Heart right ventricle (tissue), 16 donors: ENCODE data around the gene ZSCAN10. TPM values are rescaled to one million over a fixed set of nuclear protein-coding genes. Genes with fewer than 3 reads are reported as not detected.
"Not testable (repeated sequence)": the region's sequence is repeated elsewhere in the genome, so short reads cannot be mapped to it uniquely, and the experiment has no call there.

Experiments
- ATAC-seq, 8 donors: fragments of 200-7000 bp; cut with Tn5 transposase; one replicate each; pipeline ENCODE4 v1.9.1; 2020; ENCODE audit warnings: mild to moderate bottlenecking in 8 of 8, moderate library complexity in 8 of 8, moderate number of reproducible peaks in 1 of 8
- DNase-seq, 2 donors: peaks; one replicate each; pipeline ENCODE4 v3.0.0-alpha.2; 2020
- H3K27ac ChIP-seq, 10 donors: fragments of 200-600 bp; sonication (generic) in 2 of 10; one replicate each; pipeline versions ENCODE4 v1.5.0 to v1.8.0; 2020 to 2022; ENCODE audit warnings: mild to moderate bottlenecking in 3 of 10
- H3K27me3 ChIP-seq, 7 donors: fragments of 200-600 bp; one replicate each; pipeline ENCODE4 v1.8.0; 2021 to 2022; ENCODE audit warnings: mild to moderate bottlenecking in 2 of 7
- H3K36me3 ChIP-seq, 9 donors: fragments of 200-600 bp; sonication (generic) in 1 of 9; one replicate each; pipeline versions ENCODE4 v1.5.0 to v1.8.0; 2020 to 2022; ENCODE audit warnings: mild to moderate bottlenecking in 2 of 9
- H3K4me1 ChIP-seq, 9 donors: fragments of 200-600 bp; sonication (generic) in 1 of 9; one replicate each; pipeline versions ENCODE4 v1.5.0 to v1.8.0; 2020 to 2022; ENCODE audit warnings: mild to moderate bottlenecking in 4 of 9
- H3K4me3 ChIP-seq, 10 donors: fragments of 200-600 bp; sonication (generic) in 2 of 10; one replicate each; pipeline versions ENCODE4 v1.5.0 to v1.8.0; 2020 to 2022; ENCODE audit warnings: mild to moderate bottlenecking in 7 of 10, moderate library complexity in 2 of 10
- H3K9me3 ChIP-seq, 11 donors: fragments of 200-600 bp in 10 of 11; sonication (generic) in 2 of 11; one replicate each; pipeline versions ENCODE4 v1.5.0 to v1.8.0; 2013 to 2022; ENCODE audit warnings: mild to moderate bottlenecking in 2 of 11, control low read depth in 1 of 11, moderate library complexity in 1 of 11
- WGBS, 2 donors: extraction: QIAGEN DNeasy Blood & Tissue Kit; methylation state at CpG; one replicate each; pipeline ENCODE4 v1.1.7; 2013; ENCODE audit warnings: inconsistent platforms in 1 of 2; 5-methylcytosine and 5-hydroxymethylcytosine counted together
- intact Hi-C, 10 donors: fragments of 100-400 bp; cut with DNase I; formaldehyde crosslinking; loops; one replicate each; pipeline versions ENCODE4 v1.11.1 to v1.14.2; 2022
- polyA plus RNA-seq, 2 donors: library from polyadenylated mRNA; stranded (reverse); fragments of 200-250 nt; gene quantifications; one replicate each; pipeline ENCODE4 v1.2.3, GENCODE V29; 2013
- total RNA-seq, 10 donors: library from RNA; stranded (reverse); fragmentation: NEBNext Ultra II Directional in 3 of 10; extraction: Animal tissue kit (Norgen Biotek cat#: 25700) in 3 of 10; gene quantifications; one replicate each; pipeline versions ENCODE4 v1.2.1 to v1.2.4, GENCODE V29; 2021 to 2023
- TF ChIP-seq, protein P1 (sequence below), 9 donors: fragments of 200-600 bp; sonication (generic) in 2 of 9; IDR thresholded peaks; one replicate each; pipeline versions ENCODE4 v1.5.0 to v1.8.0; 2021 to 2022; ENCODE audit warnings: antibody characterized with exemption in 9 of 9, mild to moderate bottlenecking in 5 of 9, moderate library complexity in 1 of 9
- donor health status: Arrhythmogenic right ventricular cardiomyopathy.
- donor health status: ischemic (EF 13 %, LVEDD 7.1; RV severe dilation, severe dysfunction).
- donor health status: healthy with polysubstance abuse.
- donor health status: DM: no; HTN: yes; CAD: no.
- donor health status: DM: no; HTN: no; CAD: no.
- donor health status: ischemic (EF 25% LVEDD 6.9; RV normal size, moderate dysfunction).
- donor health status: ischemic (EF 25% LVEDD 5.7; RV mildly dilated, moderate dysfunction).
- donor health status: healthy.
- donor health status: DM: yes; HTN: yes; CAD: no.
- donor health status: Ischemic cardiomyopathy.
- donor health status: ischemic (EF 35%, LVEDD 5.7; RV mildly dilated, moderate dysfunction).
- donor health status: nonischemic (EF 11% LVEDD 7.7; RV severe dilation, severe dysfunction).
- donor health status: DM: yes; HTN: yes; CAD: no.
- donor health status: PGD.
- donor health status: ischemic (EF 29% LVEDD 5.4; RV normal size, mild dysfunction).
- donor health status: nonischemic (EF 23%, LVEDD 6.1; RV moderate dilation, normal function).

Gene ZSCAN10
- total and polyA plus RNA-seq, 12 donors, result 0.01 to 0.07 TPM; not detected in 10

DNA sequence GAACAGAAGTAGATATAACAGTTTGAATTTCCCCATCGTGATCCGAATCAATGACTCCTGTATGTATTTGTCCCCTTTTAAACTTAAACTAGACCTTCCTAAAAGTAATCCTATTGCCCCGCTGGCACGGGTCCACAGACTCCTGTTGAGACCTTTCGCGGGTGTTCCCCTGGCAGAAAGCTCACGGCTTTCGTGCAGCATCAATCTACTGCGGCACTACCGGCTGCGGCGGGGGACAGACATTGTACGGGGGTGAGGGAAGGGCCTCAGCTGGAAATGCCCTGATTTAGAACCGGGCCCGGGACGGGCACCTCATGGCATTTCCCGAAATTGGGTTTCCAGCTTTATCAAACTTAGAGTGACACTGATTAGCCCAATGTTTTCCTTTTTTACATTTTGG lies 19.1 kb downstream of the ZSCAN10 start:
- TF ChIP-seq, protein P1, sequence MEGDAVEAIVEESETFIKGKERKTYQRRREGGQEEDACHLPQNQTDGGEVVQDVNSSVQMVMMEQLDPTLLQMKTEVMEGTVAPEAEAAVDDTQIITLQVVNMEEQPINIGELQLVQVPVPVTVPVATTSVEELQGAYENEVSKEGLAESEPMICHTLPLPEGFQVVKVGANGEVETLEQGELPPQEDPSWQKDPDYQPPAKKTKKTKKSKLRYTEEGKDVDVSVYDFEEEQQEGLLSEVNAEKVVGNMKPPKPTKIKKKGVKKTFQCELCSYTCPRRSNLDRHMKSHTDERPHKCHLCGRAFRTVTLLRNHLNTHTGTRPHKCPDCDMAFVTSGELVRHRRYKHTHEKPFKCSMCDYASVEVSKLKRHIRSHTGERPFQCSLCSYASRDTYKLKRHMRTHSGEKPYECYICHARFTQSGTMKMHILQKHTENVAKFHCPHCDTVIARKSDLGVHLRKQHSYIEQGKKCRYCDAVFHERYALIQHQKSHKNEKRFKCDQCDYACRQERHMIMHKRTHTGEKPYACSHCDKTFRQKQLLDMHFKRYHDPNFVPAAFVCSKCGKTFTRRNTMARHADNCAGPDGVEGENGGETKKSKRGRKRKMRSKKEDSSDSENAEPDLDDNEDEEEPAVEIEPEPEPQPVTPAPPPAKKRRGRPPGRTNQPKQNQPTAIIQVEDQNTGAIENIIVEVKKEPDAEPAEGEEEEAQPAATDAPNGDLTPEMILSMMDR (IDR thresholded peaks at IDR 0.05), result no peak

DNA sequence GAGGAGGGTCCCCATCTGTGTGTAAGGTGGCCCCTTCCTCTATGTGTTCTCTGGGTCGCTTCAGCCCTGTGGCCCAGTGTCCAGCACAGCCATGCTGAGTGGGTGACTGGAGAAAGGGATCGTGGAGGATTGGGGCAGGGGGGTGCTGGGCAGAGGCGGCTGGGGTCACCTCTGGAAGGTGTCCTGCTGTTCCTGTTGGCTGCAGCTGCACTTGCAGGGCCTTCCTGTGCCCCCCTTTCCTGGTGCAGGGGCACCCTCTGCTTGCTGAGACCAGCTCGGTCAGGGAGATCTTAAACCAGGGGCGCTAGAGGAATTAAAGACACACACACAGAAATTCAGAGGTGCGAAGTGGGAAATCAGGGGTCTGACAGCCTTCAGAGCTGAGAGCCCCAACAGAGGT lies 22.5 kb downstream of the ZSCAN10 start:
- Histone ChIP-seq H3K27me3 (no peaks in the 10 kb centered on the region), H3K4me3 (no peak overlapping the region), H3K36me3 (peaks cover 0 to 35% (median 0%) of the 10 kb centered on the region in 9 donors), H3K9me3 (no peaks in the 10 kb centered on the region), H3K27ac (peak overlapping the region in 1 of 10 donors; percentile 87), H3K4me1 (peaks cover 0 to 20% (median 2%) of the 10 kb centered on the region in 9 donors)
- 67 to 70% methylated on average over 6 of the region's 6 CpGs for WGBS, 2 donors
- TF ChIP-seq, protein P1 (IDR thresholded peaks at IDR 0.05), result no peak
- no peak for DNase-seq
- intact Hi-C loops, result no loop called here
- ATAC-seq, result no peak

More for the DNA sequence above, 19.1 kb downstream of the ZSCAN10 start:
- intact Hi-C loops, result no loop called here
- Histone ChIP-seq H3K27me3 (no peaks in the 10 kb centered on the region), H3K27ac (no peak overlapping the region), H3K4me1 (peaks cover 0 to 15% (median 4%) of the 10 kb centered on the region in 9 donors), H3K9me3 (no peaks in the 10 kb centered on the region), H3K36me3 (peaks cover 0 to 35% (median 0%) of the 10 kb centered on the region in 9 donors), H3K4me3 (no peak overlapping the region)
- ATAC-seq (no peak), DNase-seq (no peak)
- WGBS, 2 donors, result 86 to 92% methylated on average over 17 of the region's 17 CpGs

DNA sequence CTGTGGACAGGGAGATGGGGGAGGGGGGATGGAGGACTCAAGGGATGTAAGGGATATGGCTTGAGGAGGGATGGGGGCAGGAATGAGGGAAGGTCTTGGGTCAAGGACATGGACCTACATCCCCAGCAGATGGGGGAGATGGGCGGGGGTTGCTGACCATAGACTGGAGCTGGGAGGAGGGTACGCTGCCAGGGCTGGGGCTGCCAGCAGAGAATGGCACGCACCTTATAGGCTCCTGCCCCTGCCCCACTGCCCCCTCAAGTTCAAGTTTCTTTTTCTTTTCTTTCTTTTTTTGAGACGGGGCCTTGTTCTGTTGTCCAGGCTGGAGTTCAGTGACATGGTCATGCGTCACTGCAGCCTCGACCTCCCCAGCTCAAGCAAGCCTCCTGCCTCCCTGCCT lies 23.1 kb downstream of the ZSCAN10 start:
- 79 to 94% methylated on average over 6 of the region's 6 CpGs for WGBS, 2 donors
- H3K9me3 ChIP-seq, DNase-seq, H3K27me3 ChIP-seq, H3K4me3 ChIP-seq, intact Hi-C loops: not testable (repeated sequence)
- Histone ChIP-seq H3K27ac (peak overlapping the region in 3 of 10 donors; percentile 15 to 87 (median 29)), H3K36me3 (peaks cover 0 to 32% (median 0%) of the 10 kb centered on the region in 9 donors), H3K4me1 (peaks cover 0 to 20% (median 2%) of the 10 kb centered on the region in 9 donors)
- peak in 1 of 8 donors; percentile 8 for ATAC-seq

DNA sequence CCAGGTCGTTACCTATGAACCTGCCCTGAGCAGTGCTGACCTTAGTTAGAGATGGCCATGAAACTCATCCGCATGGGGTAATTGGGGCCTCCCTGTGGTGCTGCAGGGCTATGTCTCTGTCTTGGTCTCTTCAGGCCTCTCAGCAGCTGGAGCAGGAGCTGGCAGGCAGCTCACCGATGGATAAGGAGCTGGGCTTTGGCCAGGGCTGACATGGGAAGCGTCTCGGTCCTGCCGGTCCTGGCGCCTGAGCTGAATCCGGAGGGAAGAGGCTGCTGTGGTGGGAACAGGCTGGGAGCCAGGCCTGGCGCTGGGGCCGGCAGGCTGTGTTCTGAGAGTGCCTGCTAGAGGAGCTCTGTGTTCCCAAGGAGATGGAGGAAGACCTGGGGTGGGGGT lies 23.6 kb downstream of the ZSCAN10 start:
- TF ChIP-seq, protein P1 (IDR thresholded peaks at IDR 0.05), result no peak
- WGBS, 2 donors, result 23 to 34% methylated on average over 10 of the region's 10 CpGs
- DNase-seq (peak in 1 of 2 donors; percentile 67), ATAC-seq (peak; percentile 23 to 91 (median 60))
- Histone ChIP-seq H3K27me3 (no peaks in the 10 kb centered on the region), H3K4me3 (no peak overlapping the region), H3K4me1 (peaks cover 0 to 20% (median 2%) of the 10 kb centered on the region in 9 donors), H3K36me3 (peaks cover 0 to 29% (median 0%) of the 10 kb centered on the region in 9 donors), H3K27ac (peak overlapping the region in 3 of 10 donors; percentile 13 to 87 (median 50)), H3K9me3 (no peaks in the 10 kb centered on the region)
- intact Hi-C loops, result no loop called here

DNA sequence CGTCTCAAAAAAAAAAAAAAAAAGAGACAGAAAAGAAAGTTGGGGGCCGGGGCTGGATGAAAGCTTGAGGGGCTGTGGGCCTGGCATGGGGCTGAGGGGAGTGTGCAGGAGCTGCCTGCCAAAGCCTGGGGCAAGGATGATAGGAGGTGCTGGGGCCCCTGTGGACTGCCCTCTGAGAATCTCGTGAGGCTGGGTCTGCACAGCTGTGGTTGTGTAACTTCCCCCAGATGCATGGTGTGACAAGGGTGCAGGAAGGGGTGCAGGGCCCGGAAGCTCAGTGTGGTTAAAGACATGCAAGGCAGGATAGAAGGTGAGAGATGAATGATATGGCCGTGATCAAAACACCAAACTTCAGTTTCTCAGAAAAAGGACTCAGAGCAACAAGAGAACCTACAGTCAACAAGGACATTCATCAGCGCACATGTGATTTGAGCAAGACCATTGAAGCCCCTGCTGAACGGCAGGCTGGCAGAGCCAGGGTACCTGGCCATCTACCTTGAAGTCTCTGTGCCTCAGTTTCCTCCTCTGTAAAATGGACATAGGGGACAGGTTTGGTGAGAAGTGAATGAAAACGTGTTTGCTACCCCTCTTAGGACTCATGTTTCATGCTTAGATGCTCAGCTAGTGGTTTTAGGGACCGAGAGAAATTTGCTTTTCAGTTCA lies 24.1 kb downstream of the ZSCAN10 start:
- ATAC-seq (peak in 7 of 8 donors; percentile 12 to 54 (median 39)), DNase-seq (no peak)
- WGBS, 2 donors, result 60 to 78% methylated on average over 9 of the region's 9 CpGs
- no peaks in the 10 kb centered on the region for H3K9me3 ChIP-seq
- no peaks in the 10 kb centered on the region for H3K27me3 ChIP-seq
- TF ChIP-seq, protein P1 (IDR thresholded peaks at IDR 0.05), result no peak
- H3K27ac ChIP-seq, result peak overlapping the region in 3 of 10 donors; percentile 13 to 87 (median 50)
- peaks cover 0 to 20% (median 2%) of the 10 kb centered on the region in 9 donors for H3K4me1 ChIP-seq
- intact Hi-C loops, result no loop called here
- peaks cover 0 to 27% (median 0%) of the 10 kb centered on the region in 9 donors for H3K36me3 ChIP-seq
- no peak overlapping the region for H3K4me3 ChIP-seq
